Right lobe of liver (tissue), 6 donors: ENCODE measurements around the gene SNCAIP. TPM values are rescaled to one million over a fixed set of nuclear protein-coding genes. Genes with fewer than 3 reads are reported as not detected.

Experiments
- ATAC-seq, 4 donors: fragments of 200-7000 bp; cut with Tn5 transposase; one replicate each; pipeline ENCODE4 v1.9.1; 2020; ENCODE audit warnings: mild to moderate bottlenecking in 4 of 4, moderate library complexity in 4 of 4
- DNase-seq, 3 donors: peaks; one replicate each; pipeline ENCODE4 v3.0.0-alpha.2; 2020
- H3K27ac ChIP-seq, 3 donors: fragments of 200-600 bp; one replicate each; pipeline ENCODE4 v1.8.0; 2022
- H3K27me3 ChIP-seq, 2 donors: fragments of 200-600 bp; one replicate each; pipeline ENCODE4 v1.8.0; 2022
- H3K36me3 ChIP-seq, 4 donors: fragments of 200-600 bp; sonication (generic) in 1 of 4; one replicate each; pipeline versions ENCODE4 v1.5.1 to v1.8.0; 2017 to 2022; ENCODE audit warnings: control low read depth in 1 of 4
- H3K4me1 ChIP-seq, 4 donors: fragments of 200-600 bp; sonication (generic) in 1 of 4; one replicate each; pipeline versions ENCODE4 v1.5.1 to v1.8.0; 2017 to 2022; ENCODE audit warnings: control low read depth in 1 of 4
- H3K4me3 ChIP-seq, 3 donors: fragments of 200-600 bp; one replicate each; pipeline ENCODE4 v1.8.0; 2022
- H3K9me3 ChIP-seq, 4 donors: fragments of 200-600 bp; sonication (generic) in 1 of 4; one replicate each; pipeline versions ENCODE4 v1.5.1 to v1.8.0; 2017 to 2022; ENCODE audit warnings: control low read depth in 1 of 4
- CTCF ChIP-seq, 4 donors: fragments of 200-600 bp in 3 of 4; fragments of 450-650 bp in 1 of 4; IDR thresholded peaks; one replicate each; pipeline versions ENCODE4 v1.5.1 to v1.8.0; 2016 to 2022; ENCODE audit warnings: antibody characterized with exemption in 4 of 4, mild to moderate bottlenecking in 2 of 4
- POLR2A ChIP-seq: fragments of 450-650 bp; IDR thresholded peaks from one replicate; pipeline ENCODE4 v1.6.1; 2017; ENCODE audit warnings: antibody characterized with exemption, mild to moderate bottlenecking
- WGBS: methylation state at CpG from one replicate; pipeline ENCODE4 v1.1.6; 2018; ENCODE audit warnings: low coverage, low lambda C conversion rate; ENCODE audit not compliant: insufficient coverage; ENCODE audit errors: missing lambda C conversion rate; 5-methylcytosine and 5-hydroxymethylcytosine counted together
- intact Hi-C, 2 donors: fragments of 100-400 bp; cut with DNase I; formaldehyde crosslinking; loops; one replicate each; pipeline versions ENCODE4 v1.11.2 to v1.14.1; 2022
- total RNA-seq, 6 experiments: library from RNA; depleted of rRNA in 2 of 6; stranded (reverse); fragments of >200 nt in 2 of 6; fragmentation: NEBNext Ultra II Directional in 3 of 6; extraction: Animal tissue kit (Norgen Biotek cat#: 25700) in 3 of 6; gene quantifications; one replicate each; pipeline versions ENCODE4 v1.1.0 to v1.2.4, GENCODE V29; 2016 to 2023
- donor health status: DM: no; HTN: yes; CAD: no.
- donor health status: DM: no; HTN: no; CAD: no.
- donor health status: DM: no; HTN: no; CAD: no.
- donor health status: DM: no; HTN: yes; CAD: no.
- donor health status: DM: no; HTN: yes; CAD: no.

SNCAIP gene
- total RNA-seq, 6 experiments from 2014 or later, result 0.19 to 0.65 (median 0.32) TPM; not detected in 1

- ATAC-seq, result no peak
- intact Hi-C loops, result no loop called here
- Histone ChIP-seq H3K4me3 (no peak overlapping the region), H3K27me3 (no peaks in the 10 kb centered on the region), H3K4me1 (no peaks in the 10 kb centered on the region), H3K36me3 (no peaks in the 10 kb centered on the region), H3K9me3 (no peaks in the 10 kb centered on the region), H3K27ac (no peak overlapping the region)
- no peak for TF ChIP-seq POLR2A
- no peak for TF ChIP-seq CTCF (IDR thresholded peaks at IDR 0.05)
- DNase-seq, result no peak
- WGBS, result 70% methylated on average over 5 of the region's 5 CpGs
These were observed 92.0 kb downstream of the SNCAIP start for GRCh38 chr5:122404018-122404417.

- Histone ChIP-seq H3K27ac (no peak overlapping the region), H3K4me1 (no peaks in the 10 kb centered on the region), H3K36me3 (no peaks in the 10 kb centered on the region), H3K4me3 (no peak overlapping the region), H3K9me3 (no peaks in the 10 kb centered on the region), H3K27me3 (no peaks in the 10 kb centered on the region)
- WGBS, result 6% methylated on average over 1 of the region's 1 CpG
- intact Hi-C loops, result no loop called here
- TF ChIP-seq POLR2A (no peak), CTCF (IDR thresholded peaks at IDR 0.05) (no peak)
- peak in 2 of 3 donors; percentile 45 to 59 for DNase-seq
- peak in 2 of 4 donors; percentile 92 to 93 for ATAC-seq
These were observed 92.8 kb downstream of the SNCAIP start for GRCh38 chr5:122404653-122405362.

GRCh38 chr5:122405751-122406150 lies 93.7 kb downstream of the SNCAIP start:
- no peak overlapping the region for H3K27ac ChIP-seq
- no peak for DNase-seq
- WGBS, result 89% methylated on average over 3 of the region's 3 CpGs
- no peak for ATAC-seq
- H3K27me3 ChIP-seq, result no peaks in the 10 kb centered on the region
- no peaks in the 10 kb centered on the region for H3K36me3 ChIP-seq
- no peaks in the 10 kb centered on the region for H3K9me3 ChIP-seq
- TF ChIP-seq POLR2A, result no peak
- no peak for TF ChIP-seq CTCF (IDR thresholded peaks at IDR 0.05)
- H3K4me1 ChIP-seq, result no peaks in the 10 kb centered on the region
- intact Hi-C loops, result no loop called here
- no peak overlapping the region for H3K4me3 ChIP-seq

- WGBS, result 94% methylated on average over 5 of the region's 5 CpGs
- Histone ChIP-seq H3K27ac (no peak overlapping the region), H3K36me3 (no peaks in the 10 kb centered on the region), H3K4me1 (no peaks in the 10 kb centered on the region), H3K4me3 (no peak overlapping the region), H3K9me3 (no peaks in the 10 kb centered on the region), H3K27me3 (no peaks in the 10 kb centered on the region)
- no peak for DNase-seq
- TF ChIP-seq CTCF (IDR thresholded peaks at IDR 0.05), result no peak
- no peak for TF ChIP-seq POLR2A
- intact Hi-C loops, result no loop called here
- no peak for ATAC-seq
These were observed 94.1 kb downstream of the SNCAIP start for GRCh38 chr5:122406181-122406580.
